GM19035 (cell line): ENCODE results near the gene SPATS1.

Experiments
- ATAC-seq: cut with Tn5 transposase; IDR thresholded peaks from one replicate; pipeline ENCODE4 v1.9.1; 2021; ENCODE audit not compliant: unreplicated experiment

The SPATS1 gene

DNA sequence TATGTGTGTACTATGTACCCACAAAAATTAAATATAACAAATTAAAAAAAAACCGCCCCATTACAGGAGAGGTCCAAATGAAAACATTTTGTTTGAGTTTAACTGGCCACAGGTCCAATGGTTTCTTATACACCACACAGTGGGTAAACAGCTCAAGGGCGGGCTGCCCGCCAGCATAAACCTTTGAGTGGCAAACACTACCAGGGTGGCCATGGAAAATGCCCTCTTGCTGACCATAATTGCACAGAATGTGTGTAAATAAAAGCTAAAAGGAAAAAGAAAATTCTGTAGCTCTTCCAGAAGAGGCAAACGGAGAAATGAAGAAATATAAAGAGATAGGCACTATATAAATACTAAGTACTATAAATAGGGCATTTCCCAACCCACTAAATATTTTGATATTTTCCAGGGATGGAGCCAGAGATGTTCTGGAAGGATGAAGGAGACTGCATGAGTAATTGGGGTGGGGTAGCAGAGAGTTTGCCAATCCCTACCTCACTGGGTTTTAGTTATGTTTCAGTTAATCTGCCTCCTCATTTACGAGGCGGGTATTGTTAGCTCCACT lies 44.0 kb downstream of the SPATS1 start:
- ATAC-seq = no peak

DNA sequence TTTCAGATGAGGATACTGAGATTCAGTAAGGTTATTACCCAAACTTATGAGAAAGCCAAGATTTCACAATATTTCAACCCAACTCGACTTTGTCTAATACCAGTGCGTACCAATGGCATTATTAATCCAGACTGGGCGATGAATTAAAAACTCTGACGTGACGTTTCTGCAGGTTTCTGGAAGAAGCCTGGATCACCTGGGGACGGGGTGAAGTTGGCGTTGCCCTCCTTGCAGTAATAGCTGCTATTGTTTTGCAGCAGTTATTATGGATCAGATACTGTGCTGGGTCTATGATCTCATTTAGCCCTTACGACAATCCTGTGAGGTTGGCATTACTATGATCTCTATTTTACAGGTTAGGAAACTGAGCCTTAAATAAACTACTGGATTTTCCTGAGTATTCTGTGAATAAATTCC lies 44.5 kb downstream of the SPATS1 start:
- ATAC-seq = peak; percentile 6

DNA sequence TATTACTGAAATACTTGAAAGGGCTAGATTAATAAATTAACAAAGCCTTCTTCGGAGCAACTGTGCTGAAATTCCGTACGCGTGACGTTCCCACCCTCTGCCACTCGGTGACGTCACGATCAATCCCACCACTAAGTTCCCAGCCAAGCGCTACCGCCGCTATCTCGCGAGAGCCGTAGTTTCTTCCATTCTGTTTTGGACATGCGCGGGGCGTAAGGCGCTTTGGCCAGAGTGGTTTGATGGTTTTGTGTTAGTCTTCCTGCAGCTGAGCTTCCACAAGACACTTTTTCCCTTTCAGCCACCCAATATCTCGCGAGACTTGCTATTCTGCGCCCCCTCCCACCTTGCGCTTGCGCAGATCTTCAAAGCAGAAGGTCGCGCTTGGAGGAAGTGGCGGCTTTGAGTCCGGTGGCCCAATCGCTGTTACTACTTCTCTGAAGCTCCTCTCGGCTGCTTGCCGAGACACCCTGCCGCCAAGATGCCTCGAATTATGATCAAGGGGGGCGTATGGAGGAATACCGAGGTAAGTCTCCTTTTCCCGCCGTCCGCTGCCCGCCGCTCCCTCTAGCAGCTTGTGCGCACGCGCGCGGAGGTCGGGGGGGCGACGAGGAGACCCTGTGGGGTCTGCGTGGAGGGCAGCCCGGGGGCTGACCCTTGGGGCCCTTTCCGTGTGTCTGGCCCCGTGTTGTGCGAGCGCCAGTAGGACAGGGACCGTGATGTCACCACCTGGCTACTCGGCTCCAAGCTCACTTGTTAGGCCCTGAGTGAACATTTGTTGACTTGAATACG lies 45.1 kb downstream of the SPATS1 start, which contains the start of gene CDC5L:
TSS of gene CDC5L (plus strand) at position 361 of the 789 bp plus-strand sequence. CDS start at position 479, 118 bp downstream.
- peak; percentile 88 for ATAC-seq

DNA sequence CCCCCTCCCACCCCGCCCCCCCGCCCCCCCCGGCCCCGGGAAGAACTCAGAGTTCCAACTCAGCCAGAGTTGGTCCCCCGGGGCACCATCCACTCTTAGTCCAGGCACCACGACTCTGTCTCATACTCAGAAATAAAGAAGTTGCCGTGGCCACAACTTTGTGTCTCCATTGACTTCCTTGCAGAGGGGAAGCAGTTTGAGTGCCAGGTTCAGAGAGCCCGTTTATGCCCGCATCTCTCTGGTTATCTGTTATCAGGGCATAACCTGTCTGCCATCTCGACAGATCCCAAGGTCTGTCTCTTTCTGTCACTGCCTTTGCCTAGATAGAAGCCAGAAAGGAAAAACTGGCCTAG lies 45.7 kb downstream of the SPATS1 start:
- ATAC-seq = peak; percentile 2

- no peak for ATAC-seq
These were observed 46.4 kb downstream of the SPATS1 start for GRCh38 chr6:44388887-44389286.

GRCh38 chr6:44390158-44390683 lies 47.8 kb downstream of the SPATS1 start:
- ATAC-seq = no peak
